ENCODE measurements around the gene RNF223. TPM values are rescaled to one million over a fixed set of nuclear protein-coding genes. Genes with fewer than 3 reads are reported as not detected.
A peak's percentile ranks its signal among the peaks of the same experiment; 100 is the strongest.

RNF223 gene
- total and polyA plus RNA-seq, 2 experiments from 2014 or later = 0.43 to 0.88 TPM

GRCh38 chr1:1023700-1024099 lies 50.4 kb downstream of the RNF223 start:
- no peak overlapping the region for H2AFZ ChIP-seq
- no peaks in the 10 kb centered on the region for H3K27me3 ChIP-seq
- H3K79me2 ChIP-seq = peaks cover 36% of the 10 kb centered on the region
- DNase-seq (ENCODE audit: low spot score) = no peak
- no peaks in the 10 kb centered on the region for H3K9me3 ChIP-seq (ENCODE audit: low read depth)
- no peak overlapping the region for H3K4me3 ChIP-seq
- 78% methylated on average over 12 of the region's 13 CpGs for WGBS (ENCODE audit: low lambda C conversion rate, missing lambda C conversion rate)
- H3K9me2 ChIP-seq (replicated peaks; ENCODE audit: insufficient read depth) = no peaks in the 10 kb centered on the region
- H3K4me2 ChIP-seq = peak overlapping the region; percentile 97
- H3K36me3 ChIP-seq (replicated peaks; ENCODE audit: insufficient read depth, low read depth) = no peaks in the 10 kb centered on the region
- no peaks in the 10 kb centered on the region for H4K20me1 ChIP-seq (ENCODE audit: insufficient read depth, poor library complexity, severe bottlenecking)
- no peak for TF ChIP-seq EZH2 (IDR thresholded peaks at IDR 0.05; ENCODE audit: borderline replicate concordance)
- no peak for TF ChIP-seq EZH2phosphoT487 (IDR thresholded peaks at IDR 0.05; ENCODE audit: low read depth, severe bottlenecking, unreplicated experiment)
- TF ChIP-seq CTCF (IDR thresholded peaks at IDR 0.05; ENCODE audit: poor library complexity) = no peak
- H3K27ac ChIP-seq = peak overlapping the region; percentile 58
- H3K4me1 ChIP-seq (ENCODE audit: insufficient read depth) = peaks cover 39% of the 10 kb centered on the region

DNA sequence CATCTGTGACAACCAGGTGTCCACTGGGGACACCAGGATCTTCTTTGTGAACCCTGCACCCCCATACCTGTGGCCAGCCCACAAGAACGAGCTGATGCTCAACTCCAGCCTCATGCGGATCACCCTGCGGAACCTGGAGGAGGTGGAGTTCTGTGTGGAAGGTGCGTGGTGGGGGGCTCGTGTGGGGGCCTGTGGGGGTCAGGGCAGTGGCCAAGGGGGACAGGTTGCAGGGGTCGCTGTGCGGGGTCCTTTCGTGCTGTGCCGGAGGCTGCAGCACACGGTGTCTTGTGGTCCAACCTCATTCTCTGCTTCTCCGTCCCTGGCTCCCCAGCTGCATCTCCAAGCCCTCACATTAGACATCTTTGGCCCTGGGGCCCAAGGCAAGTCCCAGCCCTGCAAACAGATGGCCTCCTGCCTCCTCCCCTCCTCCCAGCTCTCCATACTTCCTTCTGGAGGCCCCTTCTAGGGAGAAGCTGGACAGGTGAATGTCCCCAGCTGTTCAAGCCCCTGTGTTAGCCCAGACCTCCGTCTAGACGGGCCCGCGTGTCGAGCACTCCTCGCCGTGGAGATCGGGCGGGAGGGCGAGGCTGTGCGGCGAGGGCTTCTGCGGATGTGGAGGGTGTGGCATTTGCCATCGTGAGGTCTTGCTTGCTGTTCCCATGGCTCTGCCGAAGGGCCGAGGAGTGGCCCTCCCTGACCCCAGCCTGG lies 51.6 kb downstream of the RNF223 start:
- Histone ChIP-seq H3K4me1 (ENCODE audit: insufficient read depth) (peaks cover 39% of the 10 kb centered on the region), H2AFZ (no peak overlapping the region), H4K20me1 (ENCODE audit: insufficient read depth, poor library complexity, severe bottlenecking) (no peaks in the 10 kb centered on the region), H3K4me2 (peak overlapping the region; percentile 97), H3K36me3 (replicated peaks; ENCODE audit: insufficient read depth, low read depth) (no peaks in the 10 kb centered on the region), H3K27me3 (no peaks in the 10 kb centered on the region), H3K27ac (no peak overlapping the region), H3K79me2 (peaks cover 36% of the 10 kb centered on the region), H3K4me3 (no peak overlapping the region), H3K9me3 (ENCODE audit: low read depth) (no peaks in the 10 kb centered on the region), H3K9me2 (replicated peaks; ENCODE audit: insufficient read depth) (no peaks in the 10 kb centered on the region)
- TF ChIP-seq EZH2 (IDR thresholded peaks at IDR 0.05; ENCODE audit: borderline replicate concordance) (no peak), CTCF (IDR thresholded peaks at IDR 0.05; ENCODE audit: poor library complexity) (no peak), EZH2phosphoT487 (IDR thresholded peaks at IDR 0.05; ENCODE audit: low read depth, severe bottlenecking, unreplicated experiment) (no peak)
- WGBS (ENCODE audit: low lambda C conversion rate, missing lambda C conversion rate) = 80% methylated on average over 23 of the region's 27 CpGs
- DNase-seq (ENCODE audit: low spot score) = no peak

DNA sequence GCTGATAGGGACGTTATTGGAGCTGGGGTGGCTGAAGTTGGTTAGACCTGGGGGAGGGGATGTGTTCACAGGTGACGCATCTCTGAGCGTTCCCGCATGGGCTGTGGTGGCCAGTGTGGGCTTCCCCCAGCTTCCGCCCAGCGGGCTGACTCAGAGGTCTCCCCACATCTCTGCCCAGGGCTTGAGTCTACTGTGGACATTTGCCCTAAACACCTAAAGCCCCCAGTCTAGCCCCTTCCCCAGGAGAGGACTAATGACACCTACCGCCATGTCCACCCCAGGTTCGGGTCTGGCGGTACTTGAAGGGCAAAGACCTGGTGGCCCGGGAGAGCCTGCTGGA lies 52.2 kb downstream of the RNF223 start:
- H3K36me3 ChIP-seq (replicated peaks; ENCODE audit: insufficient read depth, low read depth) = no peaks in the 10 kb centered on the region
- H3K4me3 ChIP-seq = no peak overlapping the region
- peak overlapping the region; percentile 97 for H3K4me2 ChIP-seq
- H3K9me2 ChIP-seq (replicated peaks; ENCODE audit: insufficient read depth) = no peaks in the 10 kb centered on the region
- H3K4me1 ChIP-seq (ENCODE audit: insufficient read depth) = peaks cover 39% of the 10 kb centered on the region
- no peaks in the 10 kb centered on the region for H3K27me3 ChIP-seq
- H2AFZ ChIP-seq = no peak overlapping the region
- no peaks in the 10 kb centered on the region for H4K20me1 ChIP-seq (ENCODE audit: insufficient read depth, poor library complexity, severe bottlenecking)
- peaks cover 36% of the 10 kb centered on the region for H3K79me2 ChIP-seq
- WGBS (ENCODE audit: low lambda C conversion rate, missing lambda C conversion rate) = 95% methylated on average over 10 of the region's 10 CpGs
- no peaks in the 10 kb centered on the region for H3K9me3 ChIP-seq (ENCODE audit: low read depth)
- TF ChIP-seq EZH2 (IDR thresholded peaks at IDR 0.05; ENCODE audit: borderline replicate concordance) = no peak
- TF ChIP-seq CTCF (IDR thresholded peaks at IDR 0.05; ENCODE audit: poor library complexity) = no peak
- TF ChIP-seq EZH2phosphoT487 (IDR thresholded peaks at IDR 0.05; ENCODE audit: low read depth, severe bottlenecking, unreplicated experiment) = no peak
- DNase-seq (ENCODE audit: low spot score) = no peak
- H3K27ac ChIP-seq = peak overlapping the region; percentile 97
